ELR (cell line): ENCODE data around the gene NOL8.

Experiments
- DNase-seq: peaks from one replicate; pipeline ENCODE4 v3.0.0-alpha.2; 2015; ENCODE audit warnings: low read depth

Gene NOL8

GRCh38 chr9:92312887-92313623 lies 12.1 kb downstream of the NOL8 start:
- no peak for DNase-seq

- no peak for DNase-seq
These were observed 14.6 kb downstream of the NOL8 start for GRCh38 chr9:92310562-92310961.

- no peak for DNase-seq
These were observed 16.3 kb downstream of the NOL8 start for GRCh38 chr9:92308893-92309292.

GRCh38 chr9:92300936-92301335 lies 24.2 kb downstream of the NOL8 start:
- DNase-seq, result no peak

GRCh38 chr9:92299116-92299515 lies 26.0 kb downstream of the NOL8 start:
- no peak for DNase-seq

GRCh38 chr9:92298036-92298435 lies 27.1 kb downstream of the NOL8 start:
- no peak for DNase-seq

- no peak for DNase-seq
These were observed 27.5 kb downstream of the NOL8 start for GRCh38 chr9:92297611-92298010.

- DNase-seq, result no peak
These were observed 29.3 kb downstream of the NOL8 start for GRCh38 chr9:92295827-92296258.

GRCh38 chr9:92295240-92295790 lies 29.8 kb downstream of the NOL8 start:
- no peak for DNase-seq

GRCh38 chr9:92294297-92294676 lies 30.9 kb downstream of the NOL8 start:
- peak; percentile 64 for DNase-seq

- DNase-seq, result peak; percentile 98
These were observed 31.5 kb downstream of the NOL8 start, which contains the start of gene IARS1 for GRCh38 chr9:92293452-92294296. Gene IARS1 (minus strand): TSS chr9:92293697. CDS start chr9:92289419, 4,278 bp downstream.

- no peak for DNase-seq
These were observed 32.1 kb downstream of the NOL8 start for GRCh38 chr9:92293075-92293354.

- peak; percentile 78 for DNase-seq
These were observed 32.6 kb downstream of the NOL8 start for GRCh38 chr9:92292338-92293074.

GRCh38 chr9:92291577-92291976 lies 33.6 kb downstream of the NOL8 start:
- no peak for DNase-seq

- no peak for DNase-seq
These were observed 34.2 kb downstream of the NOL8 start for GRCh38 chr9:92290785-92291429.

GRCh38 chr9:92289708-92290390 lies 35.3 kb downstream of the NOL8 start:
- peak; percentile 50 for DNase-seq

GRCh38 chr9:92279302-92279701 lies 45.8 kb downstream of the NOL8 start:
- DNase-seq, result no peak

GRCh38 chr9:92278110-92278509 lies 47.0 kb downstream of the NOL8 start:
- peak; percentile 69 for DNase-seq

GRCh38 chr9:92276331-92277032 lies 48.7 kb downstream of the NOL8 start:
- DNase-seq, result peak; percentile 44

GRCh38 chr9:92275541-92275940 lies 49.6 kb downstream of the NOL8 start:
- DNase-seq, result peak; percentile 46

GRCh38 chr9:92270511-92270910 lies 54.6 kb downstream of the NOL8 start:
- no peak for DNase-seq
